Naive thymus-derived CD4-positive, alpha-beta T cell (primary cell): ENCODE data around the gene HES3. TPM values are rescaled to one million over a fixed set of nuclear protein-coding genes. Genes with fewer than 3 reads are reported as not detected.

Experiments
- ATAC-seq: fragments of 150-1000 bp; cut with Tn5 transposase; 2 replicates; pipeline ENCODE4 v1.10.0; 2021; ENCODE audit warnings: mild to moderate bottlenecking, moderate library complexity
- CTCF ChIA-PET: fragments of 350-600 bp; sonication (Branson Sonifier 250); formaldehyde crosslinking; loops from one replicate; lab custom pipeline; 2021; ENCODE audit warnings: antibody characterized with exemption; lab: Charles Lee
- POLR2A ChIA-PET: fragments of 350-600 bp; sonication (Branson Sonifier 250); formaldehyde crosslinking; loops from one replicate; lab custom pipeline; 2021; ENCODE audit warnings: antibody characterized with exemption, inconsistent platforms; lab: Charles Lee
- DNase-seq, 9 donors: peaks; one replicate each; pipeline versions ENCODE4 v3.0.0 to v3.0.0-alpha.2; 2020 to 2022; ENCODE audit warnings: mixed read lengths in 1 of 9
- H3K27ac ChIP-seq: one replicate; pipeline ENCODE4 v1.7.0; 2013; ENCODE audit warnings: mild to moderate bottlenecking, low read depth, low read length, moderate library complexity
- H3K27me3 ChIP-seq, 2 donors: one replicate each; pipeline ENCODE4 v1.7.0; 2013; ENCODE audit warnings: low read length in 2 of 2, mild to moderate bottlenecking in 2 of 2, moderate library complexity in 2 of 2; ENCODE audit not compliant: control insufficient read depth in 2 of 2, insufficient read depth in 2 of 2
- H3K36me3 ChIP-seq, 3 experiments: 1 replicate in 2 of 3; 2 replicates in 1 of 3; pipeline ENCODE4 v1.7.0; 2013; ENCODE audit warnings: low read length in 3 of 3, mild to moderate bottlenecking in 3 of 3, moderate library complexity in 1 of 3; ENCODE audit not compliant: insufficient read depth in 3 of 3, control insufficient read depth in 2 of 3
- H3K4me1 ChIP-seq, 2 donors: one replicate each; pipeline ENCODE4 v1.7.0; 2013; ENCODE audit warnings: low read length in 2 of 2, mild to moderate bottlenecking in 2 of 2, moderate library complexity in 1 of 2; ENCODE audit not compliant: control insufficient read depth in 2 of 2, insufficient read depth in 2 of 2
- H3K4me3 ChIP-seq: 2 replicates; pipeline ENCODE4 v1.7.0; 2013; ENCODE audit warnings: mild to moderate bottlenecking, low read length
- H3K9me3 ChIP-seq, 3 experiments: 1 replicate in 2 of 3; 2 replicates in 1 of 3; pipeline ENCODE4 v1.7.0; 2013; ENCODE audit warnings: low read length in 3 of 3; ENCODE audit not compliant: control insufficient read depth in 2 of 3
- H3K27ac Mint-ChIP-seq, 9 donors: one replicate each; pipeline ENCODE4 v1.8.0; 2020 to 2022; ENCODE audit warnings: mixed read lengths in 9 of 9, mild to moderate bottlenecking in 8 of 9, moderate library complexity in 5 of 9, inconsistent platforms in 2 of 9
- H3K27me3 Mint-ChIP-seq, 5 donors: one replicate each; pipeline ENCODE4 v1.8.0; 2021 to 2022; ENCODE audit warnings: mixed read lengths in 5 of 5, mild to moderate bottlenecking in 1 of 5
- H3K36me3 Mint-ChIP-seq, 5 donors: one replicate each; pipeline ENCODE4 v1.8.0; 2020 to 2022; ENCODE audit warnings: mixed read lengths in 5 of 5, mild to moderate bottlenecking in 3 of 5, inconsistent platforms in 1 of 5
- H3K4me1 Mint-ChIP-seq, 7 donors: one replicate each; pipeline ENCODE4 v1.8.0; 2020 to 2022; ENCODE audit warnings: mixed read lengths in 7 of 7, mild to moderate bottlenecking in 3 of 7, inconsistent platforms in 1 of 7
- H3K4me3 Mint-ChIP-seq, 10 donors: one replicate each; pipeline ENCODE4 v1.8.0; 2020 to 2022; ENCODE audit warnings: mild to moderate bottlenecking in 10 of 10, mixed read lengths in 10 of 10, moderate library complexity in 6 of 10, inconsistent platforms in 2 of 10
- H3K9me3 Mint-ChIP-seq, 11 donors: one replicate each; pipeline ENCODE4 v1.8.0; 2020 to 2022; ENCODE audit warnings: mixed read lengths in 11 of 11, mild to moderate bottlenecking in 4 of 11, inconsistent platforms in 1 of 11, moderate library complexity in 1 of 11
- intact Hi-C, 2 donors: fragments of 100-400 bp; cut with micrococcal nuclease; formaldehyde crosslinking; loops; one replicate each; pipeline ENCODE4 v1.15.1; 2023
- polyA plus RNA-seq, 2 donors: library from polyadenylated mRNA; unstranded; fragments of 300-500 nt; fragmentation: Illumina TruSeq; gene quantifications; one replicate each; pipeline ENCODE4 v1.2.3, GENCODE V29; 2021
- total RNA-seq, 6 experiments: library from RNA in 5 of 6; stranded (reverse) in 5 of 6; gene quantifications; 1 replicate in 5 of 6; 2 replicates in 1 of 6; pipeline ENCODE4 v1.2.3 and lab custom pipeline; 2021 to 2026

Gene HES3
- total and polyA plus RNA-seq, 7 experiments from 2014 or later: not detected

DNA sequence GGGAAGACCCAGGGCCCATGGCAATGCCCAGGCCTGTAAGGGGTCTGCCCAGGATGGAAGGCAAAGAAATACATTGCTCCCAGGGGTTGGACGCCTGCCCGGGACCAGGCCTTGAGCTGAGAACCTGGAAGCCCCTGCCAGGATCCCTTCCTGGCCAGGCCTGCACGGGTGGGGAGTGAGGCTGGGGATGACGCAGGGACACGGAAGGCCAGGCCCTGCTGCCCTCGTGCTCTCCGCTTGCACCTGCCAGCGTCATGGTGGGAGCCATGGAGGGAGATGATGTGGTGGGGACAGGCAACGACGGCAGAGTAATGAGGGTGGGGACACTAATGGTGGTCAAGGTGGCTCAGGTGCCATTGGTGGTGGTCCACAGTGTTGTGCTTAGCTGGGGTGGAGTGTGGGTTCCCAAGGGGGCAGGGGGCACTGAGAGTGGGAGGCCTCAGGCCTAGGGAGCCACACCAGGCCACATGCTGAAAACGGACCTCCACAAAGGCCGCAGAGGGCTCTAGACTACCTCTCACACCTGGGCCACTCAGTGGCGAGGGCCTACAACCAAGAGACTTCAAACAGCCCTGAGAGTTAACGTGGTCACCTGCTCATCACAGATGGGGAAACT, 4.3 kb downstream of the HES3 start:
- peaks cover 5 to 15% (median 8%) of the 10 kb centered on the region in 7 donors for H3K4me1 Mint-ChIP-seq
- H3K27me3 ChIP-seq: peaks cover 13 to 33% of the 10 kb centered on the region in 2 donors
- H3K4me3 Mint-ChIP-seq: peak overlapping the region in 2 of 10 donors; percentile 23 to 49
- no peaks in the 10 kb centered on the region for H3K9me3 ChIP-seq
- peaks cover 3 to 13% of the 10 kb centered on the region in 2 donors for H3K4me1 ChIP-seq
- no peak overlapping the region for H3K27ac ChIP-seq
- POLR2A ChIA-PET: no interaction called here
- intact Hi-C loops: loop anchor here in 1 of 2 donors (5.0 kb wide), 1 partner anchor 174 kb away; the partner anchor contains the start of gene ESPN
- peaks cover 26 to 69% (median 34%) of the 10 kb centered on the region in 5 donors for H3K27me3 Mint-ChIP-seq
- peak overlapping the region in 1 of 9 donors; percentile 69 for H3K27ac Mint-ChIP-seq
- H3K4me3 ChIP-seq: no peak overlapping the region
- CTCF ChIA-PET: interaction anchor here (0.6 to 2.5 kb wide), 4 partner anchors 110 to 822 kb away, joined by 3 to 7 read pairs (median 5); no protein-coding TSS in a partner anchor
- no peak for ATAC-seq
- H3K9me3 Mint-ChIP-seq: no peaks in the 10 kb centered on the region
- no peaks in the 10 kb centered on the region for H3K36me3 ChIP-seq
- DNase-seq: no peak
- H3K36me3 Mint-ChIP-seq: no peaks in the 10 kb centered on the region

GRCh38 chr1:6248932-6249738, 5.2 kb downstream of the HES3 start:
- ChIA-PET POLR2A (no interaction called here), CTCF (no interaction called here)
- Histone ChIP-seq H3K9me3 (no peaks in the 10 kb centered on the region), H3K36me3 (no peaks in the 10 kb centered on the region), H3K4me1 (peaks cover 3 to 13% of the 10 kb centered on the region in 2 donors), H3K27ac (no peak overlapping the region), H3K27me3 (peaks cover 10 to 26% of the 10 kb centered on the region in 2 donors), H3K4me3 (no peak overlapping the region)
- Mint-ChIP-seq H3K4me1 (peaks cover 5 to 15% (median 8%) of the 10 kb centered on the region in 7 donors), H3K36me3 (no peaks in the 10 kb centered on the region), H3K4me3 (peak overlapping the region in 1 of 10 donors; percentile 49), H3K27ac (no peak overlapping the region), H3K9me3 (no peaks in the 10 kb centered on the region), H3K27me3 (peaks cover 23 to 61% (median 31%) of the 10 kb centered on the region in 5 donors)
- ATAC-seq (no peak), DNase-seq (no peak)
- intact Hi-C loops: loop anchor here in 1 of 2 donors (5.0 kb wide), 1 partner anchor 173 kb away; the partner anchor contains the start of gene ESPN

DNA sequence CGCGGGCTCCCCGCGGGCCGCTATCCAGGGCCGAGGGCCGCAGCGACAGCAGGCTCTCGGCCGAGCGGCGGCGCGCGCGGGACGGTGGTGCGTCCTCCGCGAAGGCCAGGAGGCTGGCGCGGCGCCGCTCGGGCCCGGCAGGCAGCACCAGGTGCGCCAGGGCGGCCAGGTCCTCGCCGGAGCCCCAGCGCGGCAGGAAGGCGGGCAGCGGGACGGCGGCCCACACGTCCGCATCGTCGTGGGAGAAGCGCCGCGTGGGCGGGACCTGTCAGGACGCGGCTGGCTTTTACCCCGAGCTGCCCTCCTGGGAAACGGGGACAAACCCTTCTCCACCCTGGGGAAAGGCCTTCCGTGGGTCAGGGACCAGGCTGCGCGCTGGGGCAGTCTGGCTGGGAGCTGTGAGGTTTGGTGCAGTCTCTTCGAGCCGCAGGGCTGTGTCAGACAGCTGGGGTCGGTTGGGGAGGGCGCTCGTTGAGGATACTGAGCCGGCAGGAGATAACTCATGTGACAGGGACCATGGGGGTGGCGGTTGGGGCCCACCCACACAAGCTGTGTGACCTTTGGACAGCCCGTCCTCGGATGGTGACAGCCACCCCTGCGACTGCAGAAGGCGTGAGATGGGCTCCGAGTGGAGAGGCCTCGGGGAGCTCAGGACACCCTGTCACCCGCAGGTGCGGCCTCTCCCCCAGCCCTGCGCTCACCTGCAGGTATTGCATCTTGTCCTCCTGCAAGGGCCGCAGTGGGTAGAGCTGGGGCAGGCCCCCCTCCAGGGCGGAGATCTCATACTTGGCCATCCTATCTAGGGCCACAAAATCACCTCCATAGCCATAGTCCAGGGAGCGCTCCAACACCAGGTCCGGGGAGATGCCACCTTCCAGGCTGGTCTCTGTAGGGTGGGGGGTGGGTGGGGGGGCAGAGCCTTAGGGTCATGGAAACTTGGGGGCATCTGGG, 6.0 kb downstream of the HES3 start:
- no peak for DNase-seq
- ChIA-PET POLR2A (no interaction called here), CTCF (no interaction called here)
- H3K4me3 ChIP-seq: no peak overlapping the region
- H3K9me3 ChIP-seq: no peaks in the 10 kb centered on the region
- H3K27ac ChIP-seq: no peak overlapping the region
- intact Hi-C loops: loop anchor here in 1 of 2 donors (5.0 kb wide), 1 partner anchor 172 kb away; the partner anchor contains the start of gene ESPN
- H3K4me1 Mint-ChIP-seq: peaks cover 5 to 13% (median 8%) of the 10 kb centered on the region in 7 donors
- H3K36me3 Mint-ChIP-seq: no peaks in the 10 kb centered on the region
- ATAC-seq: no peak
- peaks cover 10 to 23% of the 10 kb centered on the region in 2 donors for H3K27me3 ChIP-seq
- peak overlapping the region in 3 of 10 donors; percentile 18 to 32 (median 30) for H3K4me3 Mint-ChIP-seq
- H3K9me3 Mint-ChIP-seq: no peaks in the 10 kb centered on the region
- no peak overlapping the region for H3K27ac Mint-ChIP-seq
- H3K27me3 Mint-ChIP-seq: peaks cover 22 to 53% (median 26%) of the 10 kb centered on the region in 5 donors
- peaks cover 3 to 13% of the 10 kb centered on the region in 2 donors for H3K4me1 ChIP-seq
- H3K36me3 ChIP-seq: no peaks in the 10 kb centered on the region

GRCh38 chr1:6251233-6251632, 7.3 kb downstream of the HES3 start:
- no peaks in the 10 kb centered on the region for H3K36me3 Mint-ChIP-seq
- POLR2A ChIA-PET: no interaction called here
- no peaks in the 10 kb centered on the region for H3K36me3 ChIP-seq
- H3K9me3 Mint-ChIP-seq: no peaks in the 10 kb centered on the region
- DNase-seq (no peak), ATAC-seq (no peak)
- H3K4me1 Mint-ChIP-seq: peaks cover 5 to 11% (median 8%) of the 10 kb centered on the region in 7 donors
- H3K4me3 Mint-ChIP-seq: no peak overlapping the region
- peaks cover 3 to 5% of the 10 kb centered on the region in 2 donors for H3K4me1 ChIP-seq
- CTCF ChIA-PET: no interaction called here
- no peak overlapping the region for H3K4me3 ChIP-seq
- H3K9me3 ChIP-seq: no peaks in the 10 kb centered on the region
- peaks cover 22 to 49% (median 25%) of the 10 kb centered on the region in 5 donors for H3K27me3 Mint-ChIP-seq
- intact Hi-C loops: no loop called here
- H3K27ac ChIP-seq: no peak overlapping the region
- H3K27ac Mint-ChIP-seq: no peak overlapping the region
- H3K27me3 ChIP-seq: peaks cover 10 to 16% of the 10 kb centered on the region in 2 donors

- no peak overlapping the region for H3K27ac ChIP-seq
- Mint-ChIP-seq H3K27me3 (peaks cover 16 to 43% (median 19%) of the 10 kb centered on the region in 5 donors), H3K4me3 (no peak overlapping the region), H3K4me1 (peaks cover 0 to 5% (median 3%) of the 10 kb centered on the region in 7 donors), H3K9me3 (no peaks in the 10 kb centered on the region), H3K36me3 (no peaks in the 10 kb centered on the region), H3K27ac (no peak overlapping the region)
- no peaks in the 10 kb centered on the region for H3K36me3 ChIP-seq
- intact Hi-C loops: no loop called here
- no peaks in the 10 kb centered on the region for H3K4me1 ChIP-seq
- DNase-seq (no peak), ATAC-seq (no peak)
- ChIA-PET CTCF (no interaction called here), POLR2A (no interaction called here)
- H3K27me3 ChIP-seq: peaks cover 7 to 10% of the 10 kb centered on the region in 2 donors
- no peaks in the 10 kb centered on the region for H3K9me3 ChIP-seq
- no peak overlapping the region for H3K4me3 ChIP-seq
Observed at GRCh38 chr1:6251681-6252373, 7.8 kb downstream of the HES3 start.

DNA sequence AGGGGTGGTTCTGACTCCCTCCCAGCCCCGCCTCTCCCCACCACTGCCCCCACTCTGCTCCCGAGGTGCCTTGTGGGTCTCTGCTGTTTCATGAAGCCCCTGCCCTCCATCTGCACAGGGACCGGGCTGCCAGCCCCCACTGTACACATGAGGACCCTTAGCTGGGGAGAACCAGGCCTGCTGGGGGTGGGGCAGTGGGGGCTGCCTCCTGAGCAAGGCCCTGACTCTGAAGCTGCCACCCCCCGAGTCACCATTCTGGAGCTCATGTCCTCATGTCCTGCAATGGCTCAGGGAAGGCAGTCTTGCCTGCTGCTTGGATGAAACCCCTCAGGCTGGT, 8.4 kb downstream of the HES3 start:
- H3K4me3 Mint-ChIP-seq: no peak overlapping the region
- POLR2A ChIA-PET: no interaction called here

More for the DNA sequence above, 8.4 kb downstream of the HES3 start:
- Mint-ChIP-seq H3K36me3 (no peaks in the 10 kb centered on the region), H3K27me3 (peaks cover 10 to 38% (median 14%) of the 10 kb centered on the region in 5 donors), H3K4me1 (no peaks in the 10 kb centered on the region), H3K9me3 (no peaks in the 10 kb centered on the region), H3K27ac (no peak overlapping the region)
- no peaks in the 10 kb centered on the region for H3K36me3 ChIP-seq
- no peaks in the 10 kb centered on the region for H3K9me3 ChIP-seq
- H3K4me3 ChIP-seq: no peak overlapping the region
- no peaks in the 10 kb centered on the region for H3K4me1 ChIP-seq
- DNase-seq (no peak), ATAC-seq (no peak)
- CTCF ChIA-PET: no interaction called here
- H3K27ac ChIP-seq: no peak overlapping the region
- peaks cover 5 to 7% of the 10 kb centered on the region in 2 donors for H3K27me3 ChIP-seq
- intact Hi-C loops: no loop called here
